NOMO-1 treated with dmso at 0.1 percent for 144 hours (cell line): ENCODE results near the gene PHACTR2.
"Not testable (repeated sequence)": the region's sequence is repeated elsewhere in the genome, so short reads cannot be mapped to it uniquely, and the experiment has no call there.

Source experiments
- DNase-seq: peaks from one replicate; lab custom pipeline; 2025; ENCODE audit not compliant: unreplicated experiment; lab: John Stamatoyannopoulos, UW

The PHACTR2 gene

DNA sequence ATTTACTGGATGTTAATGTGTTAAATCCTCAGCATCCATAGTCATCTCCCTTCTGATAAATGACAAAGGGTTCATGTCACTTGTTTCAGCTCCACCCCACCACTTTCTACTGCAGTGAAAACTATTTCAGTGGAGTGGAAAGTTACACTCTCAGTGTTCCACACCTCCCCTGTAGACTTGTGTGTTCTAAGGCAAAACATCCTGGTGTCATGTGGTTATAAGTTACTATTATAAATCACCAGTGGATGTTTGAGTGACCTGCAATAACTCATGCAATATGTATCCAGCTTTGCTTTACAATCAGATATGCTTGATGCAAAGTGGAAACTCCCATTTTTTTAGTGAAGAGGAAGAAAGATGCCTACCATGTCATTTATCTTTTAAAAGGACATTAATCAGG, 83.3 kb downstream of the PHACTR2 start:
- DNase-seq, result no peak

DNA sequence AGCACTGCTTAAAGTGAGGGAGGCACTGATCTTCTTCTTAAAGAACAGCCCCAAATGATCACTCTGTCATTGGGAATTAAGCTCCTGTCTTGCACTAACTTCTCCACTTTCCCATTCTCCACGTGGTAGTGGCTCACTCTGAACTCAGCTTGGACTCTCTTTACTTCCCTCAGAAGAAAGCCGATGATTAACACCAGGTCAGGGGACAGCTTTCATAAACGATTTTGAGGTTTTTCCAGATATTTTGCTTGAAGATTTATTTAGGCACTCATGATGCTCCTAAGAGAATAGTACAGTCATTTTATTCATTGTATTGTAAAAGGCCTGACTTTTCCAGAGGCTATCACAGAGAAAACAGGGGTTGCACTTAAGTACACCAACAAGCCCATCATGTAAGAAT, 84.4 kb downstream of the PHACTR2 start:
- no peak for DNase-seq

DNA sequence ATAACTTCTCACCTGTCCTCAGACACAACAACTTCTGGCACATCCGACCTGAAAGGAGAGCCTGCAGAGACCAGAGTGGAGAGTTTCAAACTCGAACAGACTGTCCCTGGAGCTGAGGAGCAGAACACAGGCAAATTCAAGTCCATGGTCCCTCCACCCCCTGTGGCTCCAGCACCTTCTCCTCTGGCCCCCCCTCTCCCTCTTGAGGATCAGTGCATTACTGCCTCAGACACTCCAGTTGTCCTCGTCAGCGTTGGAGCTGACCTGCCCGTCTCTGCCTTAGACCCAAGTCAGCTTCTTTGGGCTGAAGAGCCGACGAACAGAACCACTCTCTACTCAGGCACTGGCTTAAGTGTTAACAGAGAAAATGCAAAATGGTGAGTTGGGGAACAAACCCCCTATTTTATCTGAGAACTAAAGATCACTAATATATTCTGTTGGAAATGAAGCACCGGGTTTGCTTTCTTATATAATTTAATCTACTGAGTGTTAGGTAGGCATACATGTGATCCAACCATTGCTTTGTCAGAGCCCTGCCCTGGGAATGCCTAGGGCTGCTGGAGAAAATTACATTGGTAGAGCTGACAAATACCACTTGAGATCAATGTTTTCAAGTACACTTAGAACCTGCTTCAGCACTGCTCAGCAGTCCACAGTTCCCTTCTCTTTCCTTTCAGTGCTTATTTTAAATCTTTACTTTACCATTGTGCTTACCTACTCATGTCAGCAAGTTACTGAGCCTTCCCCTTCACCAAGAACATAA, 87.8 kb downstream of the PHACTR2 start:
- no peak for DNase-seq

DNA sequence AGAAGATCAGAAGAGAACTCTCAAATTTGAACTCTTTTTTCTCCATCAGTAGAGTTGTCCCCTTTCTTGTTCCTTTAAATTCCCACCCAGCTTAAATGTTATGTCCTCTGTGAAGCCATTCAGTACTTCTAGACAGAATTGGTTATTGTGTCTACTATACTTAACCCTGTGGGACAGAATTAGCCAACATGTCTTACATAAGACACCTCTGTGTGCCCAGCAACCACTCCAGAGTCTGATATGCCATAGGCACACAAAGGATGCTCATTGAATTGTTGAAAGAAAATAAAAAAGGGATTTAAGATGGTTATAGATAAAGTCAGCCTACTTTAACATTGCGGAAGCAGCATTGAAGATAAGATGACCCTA, 88.4 kb downstream of the PHACTR2 start:
- DNase-seq, result no peak

DNA sequence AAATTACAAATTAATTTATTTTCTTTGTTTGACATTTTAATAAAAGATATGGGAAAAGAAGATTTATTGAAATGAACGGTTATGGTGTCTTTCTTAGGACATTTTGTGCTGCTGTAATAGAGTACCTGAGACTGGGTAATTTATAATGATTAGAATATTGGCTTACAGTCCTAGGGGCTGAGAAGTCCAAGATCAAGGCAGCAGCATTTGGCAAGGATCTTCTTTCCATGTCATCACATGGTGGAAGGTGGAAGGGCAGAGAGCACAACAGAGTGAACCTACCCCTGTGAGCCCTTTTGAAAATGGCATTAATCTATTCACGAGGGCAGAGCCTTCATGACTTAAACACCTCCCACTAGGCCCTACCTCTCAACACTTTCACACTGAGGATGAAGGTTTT, 89.7 kb downstream of the PHACTR2 start:
- DNase-seq, result no peak

DNA sequence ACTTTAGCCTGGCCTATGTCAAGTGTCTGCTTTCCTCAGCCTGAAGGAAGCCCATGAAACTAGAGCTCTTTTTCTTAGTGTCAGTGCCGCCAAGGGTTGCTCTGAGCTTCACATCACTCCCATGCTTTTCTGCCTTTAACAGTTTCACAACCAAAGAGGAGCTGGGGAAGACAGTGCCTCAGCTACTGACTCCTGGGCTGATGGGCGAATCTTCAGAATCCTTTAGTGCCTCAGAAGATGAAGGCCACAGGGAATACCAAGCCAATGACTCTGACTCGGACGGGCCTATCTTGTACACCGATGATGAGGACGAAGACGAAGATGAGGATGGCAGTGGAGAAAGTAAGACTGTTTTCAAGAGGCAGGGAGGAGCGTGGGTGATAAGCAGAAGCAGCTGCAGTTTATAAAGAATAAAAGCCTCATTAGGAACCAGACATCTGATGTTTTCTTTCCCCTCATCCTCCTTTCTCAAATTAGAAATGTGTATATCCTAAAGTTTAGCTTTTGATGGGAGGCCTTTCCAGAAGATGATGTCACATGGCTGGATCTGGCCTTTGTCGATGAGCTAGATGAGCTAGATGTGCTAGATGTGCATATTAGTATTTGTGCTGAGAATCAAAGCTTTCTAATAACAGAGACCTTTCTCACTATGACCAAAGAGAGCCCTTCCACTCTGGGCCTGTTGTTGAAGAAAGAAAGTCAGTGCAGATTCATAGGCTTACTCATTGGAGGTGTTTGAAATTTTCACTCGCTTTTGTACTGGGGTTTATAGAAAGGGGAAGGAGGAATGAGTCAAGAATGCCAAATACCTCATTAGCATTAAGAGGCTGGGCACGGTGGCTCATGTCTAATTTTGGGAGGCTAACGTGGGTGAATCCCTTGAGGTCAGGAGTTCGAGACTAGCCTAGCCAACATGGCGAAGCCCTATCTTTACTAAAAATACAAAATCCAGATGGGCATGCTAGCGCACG, 94.6 kb downstream of the PHACTR2 start:
- no peak for DNase-seq

DNA sequence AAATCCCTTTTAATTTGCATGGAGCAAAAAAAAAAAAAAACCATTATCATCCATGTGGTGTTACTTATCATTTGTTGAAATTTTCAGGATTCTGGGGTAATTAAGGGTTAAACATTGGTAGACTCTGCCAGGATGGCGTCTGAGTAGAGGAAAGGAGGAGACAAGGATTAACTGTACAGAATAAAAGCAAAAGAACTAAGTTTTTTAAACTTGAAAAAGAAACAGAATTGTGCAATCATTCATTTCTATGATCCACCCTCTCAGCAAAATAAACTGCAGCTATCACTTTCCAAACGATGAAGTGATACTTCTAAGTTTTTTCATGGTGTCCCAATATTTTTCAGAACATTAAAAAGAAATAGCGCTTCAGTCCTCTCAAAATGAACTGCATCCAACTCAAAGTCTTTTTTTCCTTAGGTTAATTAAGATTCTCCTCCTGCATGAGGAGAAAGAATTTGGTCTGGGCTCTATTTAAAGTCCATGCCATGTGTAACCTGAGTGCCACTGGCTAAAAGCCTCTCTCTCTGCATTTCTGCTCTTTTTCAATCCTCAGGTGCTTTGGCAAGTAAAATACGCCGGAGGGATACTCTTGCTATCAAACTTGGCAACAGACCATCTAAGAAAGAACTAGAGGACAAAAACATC, 95.9 kb downstream of the PHACTR2 start:
- DNase-seq, result no peak

DNA sequence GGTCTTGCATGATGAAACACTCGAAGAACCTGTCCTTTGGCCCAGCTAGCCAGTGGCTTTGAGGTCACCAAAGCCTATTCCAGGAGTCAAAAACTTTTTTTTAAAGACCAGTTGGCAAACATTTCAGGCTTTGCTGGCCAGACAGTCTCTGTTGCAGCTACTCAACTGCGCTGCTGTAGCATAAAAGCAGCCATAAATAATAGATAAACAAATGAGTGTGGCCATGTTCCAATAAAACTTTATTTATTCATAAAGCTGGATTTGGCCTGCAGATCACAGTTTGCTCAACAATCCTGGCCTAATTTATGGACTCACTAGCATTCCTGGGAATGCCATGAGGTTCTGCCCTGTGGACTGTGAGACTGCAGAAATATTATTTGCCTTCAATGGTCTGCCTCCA, 96.6 kb downstream of the PHACTR2 start:
- DNase-seq, result no peak

DNA sequence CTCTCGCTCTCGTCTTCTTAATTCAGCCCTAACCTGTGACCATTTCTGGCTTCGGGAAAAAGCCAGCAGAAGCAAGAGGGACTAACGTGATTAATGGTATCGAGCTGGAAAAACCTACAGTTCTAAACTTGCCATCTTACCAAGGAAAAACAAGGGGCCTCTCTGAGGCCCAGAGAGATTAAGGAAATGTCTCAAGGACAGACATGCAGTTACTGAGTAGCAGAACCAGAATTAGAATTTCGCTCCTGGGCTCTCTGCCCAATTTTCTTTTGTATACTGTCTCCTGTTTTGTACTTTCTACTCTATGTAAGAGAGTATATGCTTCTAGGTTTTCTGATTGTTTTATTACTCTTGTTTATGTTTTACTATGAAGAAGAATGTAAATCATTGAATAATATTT, 97.6 kb downstream of the PHACTR2 start:
- no peak for DNase-seq

DNA sequence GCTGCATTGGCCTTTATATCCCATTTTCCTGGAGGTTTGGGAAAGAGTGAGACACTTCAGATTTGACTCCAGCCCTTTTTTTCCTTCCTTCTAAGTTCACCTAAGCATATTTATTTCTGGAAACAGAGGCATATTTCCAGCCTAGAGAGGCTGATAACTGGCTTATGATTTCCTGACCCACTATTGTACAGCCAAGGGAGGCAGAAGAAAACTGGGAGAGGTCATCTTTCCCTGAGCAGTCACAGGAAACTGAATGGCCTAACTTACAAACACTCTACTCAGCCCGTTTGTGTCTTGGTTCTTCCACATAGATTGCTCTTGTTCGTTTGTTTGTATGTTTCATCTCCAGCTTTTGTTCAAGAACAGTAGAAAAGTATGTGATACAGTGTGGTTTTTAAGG, 101.2 kb downstream of the PHACTR2 start:
- DNase-seq, result no peak

DNA sequence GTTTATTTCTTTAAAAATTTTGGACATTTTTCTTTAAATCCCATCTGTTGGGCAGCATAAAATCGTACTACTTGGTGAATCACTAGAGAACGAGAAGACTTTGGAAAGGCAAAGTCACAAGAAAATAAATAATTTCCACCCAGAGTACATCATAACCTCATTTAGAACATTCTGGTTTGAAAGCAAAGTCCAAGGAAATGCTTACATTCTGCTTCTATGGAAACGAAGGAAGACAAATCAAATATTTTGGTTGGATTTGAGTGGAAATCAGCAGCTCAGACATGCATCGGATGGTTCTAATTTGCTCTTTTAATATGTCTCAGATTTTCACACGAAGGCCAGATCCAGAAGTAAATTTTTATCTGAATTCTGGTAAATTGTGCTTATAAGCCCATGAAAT, 104.7 kb downstream of the PHACTR2 start:
- no peak for DNase-seq

DNA sequence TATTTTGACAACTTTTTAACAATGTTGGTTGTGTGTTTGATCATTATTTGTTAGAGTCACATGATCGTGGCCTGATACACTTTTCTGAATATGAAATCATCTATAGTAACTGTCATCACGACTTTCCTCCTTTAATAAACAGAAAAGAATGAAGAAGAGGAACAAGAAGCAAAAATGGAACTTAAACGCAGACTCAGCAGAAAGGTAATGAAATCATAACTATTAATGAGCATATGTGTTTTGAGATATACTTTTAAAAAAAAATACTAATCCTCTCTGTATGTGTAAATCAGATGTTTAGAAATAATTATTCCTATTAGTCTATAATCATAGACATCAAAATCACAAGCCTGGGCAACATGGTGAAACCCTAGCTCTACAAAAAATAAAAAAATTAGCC, 105.3 kb downstream of the PHACTR2 start:
- no peak for DNase-seq

DNA sequence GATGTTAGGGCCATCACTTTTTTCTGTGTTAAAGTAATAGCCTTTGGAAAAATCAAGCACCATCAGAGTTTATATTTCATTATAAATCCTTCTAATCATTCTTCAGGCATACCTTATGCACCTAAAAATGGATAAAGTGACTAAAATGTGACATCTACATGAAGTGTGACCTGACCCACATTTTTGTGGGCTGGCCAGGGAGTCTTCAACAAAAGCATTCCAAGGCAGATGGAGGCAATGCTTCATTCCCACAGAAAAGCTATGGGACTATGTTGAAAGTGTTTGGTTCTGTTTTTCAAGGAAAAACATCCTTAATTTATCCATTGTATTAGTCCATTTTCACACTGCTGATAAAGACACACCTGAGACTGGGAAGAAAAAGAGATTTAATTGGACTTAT, 106.6 kb downstream of the PHACTR2 start:
- no peak for DNase-seq

DNA sequence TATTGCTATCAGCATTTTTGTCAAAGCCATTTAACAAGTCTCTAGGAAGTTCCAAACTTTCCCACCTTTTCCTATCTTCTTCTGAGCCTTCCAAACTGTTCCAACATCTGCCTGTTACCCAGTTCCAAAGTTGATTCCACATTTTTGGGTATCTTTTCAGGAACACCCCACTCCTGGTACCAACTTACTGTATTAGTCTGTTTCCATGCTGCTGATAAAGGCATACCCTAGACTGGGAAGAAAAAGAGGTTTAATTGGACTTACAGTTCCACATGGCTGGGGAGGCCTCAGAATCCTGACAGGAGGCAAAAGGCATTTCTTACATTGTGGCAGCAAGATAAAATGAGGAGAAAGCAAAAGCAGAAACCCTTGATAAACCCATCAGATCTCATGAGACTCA, 108.6 kb downstream of the PHACTR2 start:
- DNase-seq, result not testable (repeated sequence)

DNA sequence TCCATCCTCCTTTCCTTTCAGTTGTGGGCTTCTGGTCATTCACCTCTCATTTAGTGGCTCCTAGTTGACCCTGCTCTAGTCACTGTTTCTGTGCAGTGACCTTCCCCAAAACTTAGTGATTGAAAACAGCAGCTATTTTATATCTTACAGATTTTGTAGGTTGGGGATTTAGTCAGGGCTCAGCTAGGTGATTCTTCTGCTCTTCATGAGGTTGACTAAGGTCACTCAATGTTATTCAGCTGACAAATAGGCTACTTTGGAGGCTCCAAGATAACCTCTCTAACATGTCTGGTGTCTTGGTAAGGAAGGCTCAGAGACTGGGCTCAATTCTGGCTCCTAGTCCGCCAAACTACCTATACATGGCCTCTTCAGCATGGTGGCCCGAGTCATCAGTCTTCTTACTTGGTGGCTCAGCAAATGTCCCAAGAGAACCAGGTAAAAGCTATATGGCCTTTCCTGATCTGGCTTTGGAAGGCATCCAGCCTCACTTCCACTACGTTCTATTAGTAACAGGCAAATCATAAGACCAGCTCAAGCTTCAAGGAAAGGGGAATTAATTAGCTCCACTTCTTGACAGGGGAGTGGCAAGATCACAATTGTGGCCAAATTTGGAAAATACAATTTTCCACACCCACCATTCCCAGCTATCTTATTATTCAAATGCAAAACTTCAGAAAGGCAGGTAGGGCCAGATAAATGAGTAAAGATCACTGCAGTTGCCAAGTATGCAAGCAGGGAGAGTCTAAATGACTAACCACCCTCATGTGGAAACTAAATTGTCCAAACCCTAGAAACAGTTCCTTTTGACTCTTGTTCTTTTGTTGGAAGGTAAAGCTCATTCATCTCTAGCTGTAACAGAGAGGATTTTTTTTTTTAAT, 114.9 kb downstream of the PHACTR2 start:
- no peak for DNase-seq

DNA sequence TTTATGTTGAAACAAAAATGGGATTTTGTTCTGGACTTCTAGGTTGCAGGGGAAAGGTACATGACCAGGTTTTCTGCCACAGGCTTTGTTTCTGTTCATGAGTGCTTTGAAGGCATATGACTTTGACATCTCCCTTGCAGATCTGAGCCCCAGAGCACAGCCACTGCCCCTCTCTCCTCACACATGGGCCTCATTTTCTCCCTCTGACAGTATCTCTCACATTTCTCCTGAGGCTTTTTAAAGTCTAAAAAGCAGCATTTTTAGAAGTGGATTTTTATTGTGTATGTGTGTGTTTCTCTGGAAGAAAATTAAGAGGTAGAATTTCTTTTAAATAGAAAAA, 115.5 kb downstream of the PHACTR2 start:
- no peak for DNase-seq

DNA sequence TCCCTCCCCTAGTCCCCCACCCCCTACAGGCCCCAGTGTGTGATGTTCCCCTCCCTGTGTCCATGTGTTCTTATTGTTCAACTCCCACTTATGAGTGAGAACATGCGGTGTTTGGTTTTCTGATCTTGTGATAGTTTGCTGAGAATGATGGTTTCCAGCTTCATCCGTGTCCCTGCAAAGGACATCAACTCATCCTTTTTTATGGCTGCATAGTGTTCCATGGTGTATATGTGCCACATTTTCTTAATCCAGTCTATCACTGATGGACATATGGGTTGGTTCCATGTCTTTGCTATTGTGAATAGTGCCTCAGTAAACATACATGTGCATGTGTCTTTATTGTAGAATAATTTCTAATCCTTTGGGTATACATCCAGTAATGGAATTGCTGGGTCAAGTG, 118.8 kb downstream of the PHACTR2 start:
- DNase-seq, result not testable (repeated sequence)

DNA sequence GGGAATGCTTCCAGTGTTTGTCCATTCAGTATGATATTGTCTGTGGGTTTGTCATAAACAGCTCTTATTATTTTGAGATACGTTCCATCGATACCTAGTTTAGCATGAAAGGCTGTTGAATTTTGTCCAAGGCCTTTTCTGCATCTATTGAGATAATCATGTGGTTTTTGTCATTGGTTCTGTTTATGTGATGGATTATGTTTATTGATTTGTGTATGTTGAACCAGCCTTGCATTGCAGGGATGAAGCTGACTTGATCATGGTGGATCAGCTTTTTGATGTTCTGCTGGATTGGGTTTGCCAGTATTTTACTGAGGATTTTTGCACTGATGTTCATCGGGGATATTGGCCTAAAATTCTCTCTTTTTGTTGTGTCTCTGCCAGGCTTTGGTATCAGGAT, 120.7 kb downstream of the PHACTR2 start:
- not testable (repeated sequence) for DNase-seq

DNA sequence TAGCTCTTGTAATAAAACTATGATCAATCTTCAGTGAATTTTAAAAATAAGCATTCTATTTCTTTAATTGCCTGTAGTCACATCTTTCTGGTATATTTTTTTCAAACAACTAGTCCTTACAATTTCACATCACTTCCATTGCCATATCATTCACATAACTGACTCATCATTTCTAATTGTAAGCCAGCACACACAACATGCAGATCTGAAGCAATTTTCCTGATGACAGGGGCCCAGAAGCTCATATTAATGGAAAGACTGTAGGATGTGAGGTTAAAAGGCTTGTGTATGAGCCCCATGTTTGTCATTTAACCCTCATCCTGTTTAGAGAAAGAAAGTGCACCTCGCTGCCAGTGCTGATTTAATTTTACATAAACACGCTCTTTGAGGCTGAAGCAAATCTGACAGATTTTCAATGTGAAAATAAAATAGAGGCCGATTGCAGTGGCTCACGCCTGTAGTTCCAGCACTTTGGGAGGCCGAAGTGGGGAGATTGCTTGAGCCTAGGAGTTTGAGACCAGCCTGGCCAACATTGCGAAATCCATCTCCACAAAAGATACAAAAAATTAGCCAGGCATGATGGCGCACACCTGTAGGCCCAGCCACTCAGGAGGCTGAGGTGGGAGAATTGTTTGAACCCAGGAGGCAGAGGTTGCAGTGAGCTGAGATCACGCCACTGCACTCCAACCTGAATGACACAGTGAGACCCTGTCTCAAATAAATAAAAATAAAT, 125.2 kb downstream of the PHACTR2 start:
- DNase-seq, result no peak
